ENCODE measurements around the gene NRG3.
"Not testable (repeated sequence)": the region's sequence is repeated elsewhere in the genome, so short reads cannot be mapped to it uniquely, and the experiment has no call there.

The NRG3 gene

DNA sequence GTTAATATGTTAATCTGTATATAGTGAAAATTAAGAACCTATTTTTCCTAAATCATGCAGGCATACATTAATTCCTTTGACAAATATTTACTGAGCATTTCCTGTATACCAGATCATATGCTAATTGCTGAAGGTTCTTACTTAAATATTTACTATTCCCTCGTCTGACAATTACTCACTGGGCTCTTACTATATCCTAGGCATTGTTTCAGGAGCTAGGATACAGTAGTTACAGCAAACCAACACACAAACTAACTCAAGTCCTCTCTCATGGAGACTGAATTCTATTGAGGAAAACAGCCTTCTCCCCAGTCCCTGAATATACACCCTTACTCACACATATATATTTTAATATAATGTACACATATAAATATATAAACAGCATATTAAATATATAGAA is 786.0 kb downstream of the NRG3 start:
- H3K9ac ChIP-seq (ENCODE audit: insufficient read length), result no peak overlapping the region
- no peaks in the 10 kb centered on the region for H3K9me3 ChIP-seq (ENCODE audit: low read depth, low read length)
- H3K36me3 ChIP-seq (ENCODE audit: insufficient read depth, low read length), result no peaks in the 10 kb centered on the region
- TF ChIP-seq EZH2 (IDR thresholded peaks at IDR 0.05) (no peak), POLR2AphosphoS5 (IDR thresholded peaks at IDR 0.05; ENCODE audit: borderline replicate concordance, low read depth, low read length) (no peak), FOXP2 (optimal IDR thresholded peaks at IDR 0.05; ENCODE audit: control extremely low read depth, extremely low read length, insufficient read depth) (no peak)
- DNase-seq (ENCODE audit: low read depth, low spot score), result no peak
- H3K4me3 ChIP-seq, result no peak overlapping the region
- H3K27ac ChIP-seq, result no peak overlapping the region

DNA sequence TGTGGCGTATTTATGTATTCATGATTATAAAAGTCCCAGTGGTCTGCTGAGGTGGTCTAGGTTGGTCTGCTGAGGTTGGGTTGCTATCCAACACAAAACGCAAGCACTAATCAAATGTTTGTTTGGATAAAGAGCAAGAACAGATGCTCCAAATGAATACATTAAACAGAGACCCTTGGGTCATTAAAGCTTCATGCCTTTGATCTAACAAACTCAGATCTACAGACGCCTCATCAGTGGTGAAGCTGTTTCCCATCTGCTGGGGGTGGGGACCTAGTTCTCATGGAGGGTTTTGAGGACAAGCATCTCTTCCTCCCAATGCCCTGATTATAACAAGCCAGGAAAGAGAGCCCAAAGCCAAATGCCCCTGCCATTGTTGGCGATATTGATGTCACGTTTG is 786.7 kb downstream of the NRG3 start:
- Histone ChIP-seq H3K4me3 (no peak overlapping the region), H3K9me3 (ENCODE audit: low read depth, low read length) (no peaks in the 10 kb centered on the region), H3K27ac (no peak overlapping the region), H3K36me3 (ENCODE audit: insufficient read depth, low read length) (no peaks in the 10 kb centered on the region), H3K9ac (ENCODE audit: insufficient read length) (no peak overlapping the region)
- DNase-seq (ENCODE audit: low read depth, low spot score), result no peak
- TF ChIP-seq EZH2 (IDR thresholded peaks at IDR 0.05), result no peak
- no peak for TF ChIP-seq POLR2AphosphoS5 (IDR thresholded peaks at IDR 0.05; ENCODE audit: borderline replicate concordance, low read depth, low read length)
- no peak for TF ChIP-seq FOXP2 (optimal IDR thresholded peaks at IDR 0.05; ENCODE audit: control extremely low read depth, extremely low read length, insufficient read depth)

- Histone ChIP-seq H3K4me3 (peak overlapping the region; percentile 49), H3K27ac (peak overlapping the region; percentile 92), H3K9ac (ENCODE audit: insufficient read length) (peak overlapping the region; percentile 51), H3K36me3 (ENCODE audit: insufficient read depth, low read length) (no peaks in the 10 kb centered on the region), H3K9me3 (ENCODE audit: low read depth, low read length) (no peaks in the 10 kb centered on the region)
- TF ChIP-seq EZH2 (IDR thresholded peaks at IDR 0.05), result no peak
- TF ChIP-seq POLR2AphosphoS5 (IDR thresholded peaks at IDR 0.05; ENCODE audit: borderline replicate concordance, low read depth, low read length), result no peak
- no peak for TF ChIP-seq FOXP2 (optimal IDR thresholded peaks at IDR 0.05; ENCODE audit: control extremely low read depth, extremely low read length, insufficient read depth)
- no peak for DNase-seq (ENCODE audit: low read depth, low spot score)
Measured at GRCh38 chr10:82668221-82668895, 793.4 kb downstream of the NRG3 start.

DNA sequence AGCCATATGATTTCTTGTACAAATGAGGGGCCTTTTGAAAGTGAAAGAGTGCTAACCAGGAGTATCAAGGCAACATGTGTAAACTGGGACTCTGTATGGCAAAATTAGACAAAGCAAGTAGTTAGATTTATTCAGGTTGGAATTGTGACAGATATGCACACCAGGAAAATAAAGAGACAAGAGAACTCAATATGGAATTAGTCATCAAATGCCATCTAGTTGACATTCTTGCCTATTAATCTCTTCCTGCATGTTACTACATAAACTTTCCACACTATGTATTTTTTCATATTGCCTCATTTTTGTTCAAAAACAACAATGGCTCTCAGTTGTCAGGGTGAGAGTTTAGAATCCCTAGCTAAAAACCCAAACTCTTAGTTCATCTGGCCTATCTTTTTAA is 799.0 kb downstream of the NRG3 start:
- no peak for DNase-seq (ENCODE audit: low read depth, low spot score)
- Histone ChIP-seq H3K27ac (no peak overlapping the region), H3K36me3 (ENCODE audit: insufficient read depth, low read length) (no peaks in the 10 kb centered on the region), H3K9ac (ENCODE audit: insufficient read length) (no peak overlapping the region), H3K4me3 (no peak overlapping the region), H3K9me3 (ENCODE audit: low read depth, low read length) (no peaks in the 10 kb centered on the region)
- TF ChIP-seq POLR2AphosphoS5 (IDR thresholded peaks at IDR 0.05; ENCODE audit: borderline replicate concordance, low read depth, low read length) (no peak), EZH2 (IDR thresholded peaks at IDR 0.05) (no peak), FOXP2 (optimal IDR thresholded peaks at IDR 0.05; ENCODE audit: control extremely low read depth, extremely low read length, insufficient read depth) (no peak)

GRCh38 chr10:82677932-82678331 is 802.9 kb downstream of the NRG3 start:
- H3K36me3 ChIP-seq (ENCODE audit: insufficient read depth, low read length); H3K9me3 ChIP-seq (ENCODE audit: low read depth, low read length); H3K9ac ChIP-seq (ENCODE audit: insufficient read length); H3K27ac ChIP-seq; H3K4me3 ChIP-seq; DNase-seq (ENCODE audit: low read depth, low spot score): not testable (repeated sequence)

DNA sequence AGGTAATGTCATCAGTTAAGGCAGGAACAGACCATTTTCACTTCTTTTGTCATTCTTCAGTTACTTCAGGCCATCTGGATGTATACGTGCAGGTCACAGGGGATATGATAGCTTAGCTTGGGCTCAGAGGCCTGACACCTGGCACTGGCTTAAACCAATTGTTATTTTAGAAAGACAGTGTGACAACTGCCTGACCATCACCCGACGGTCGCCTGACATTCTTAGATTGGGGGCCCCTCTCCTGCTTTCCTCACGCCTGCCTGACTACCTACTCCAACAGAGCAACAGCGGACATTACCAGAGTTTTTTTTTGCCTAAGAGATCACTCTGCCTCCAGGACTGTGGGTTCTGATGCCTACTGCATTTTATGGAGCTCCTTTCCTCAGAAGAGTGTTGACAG is 803.5 kb downstream of the NRG3 start:
- H3K27ac ChIP-seq; DNase-seq (ENCODE audit: low read depth, low spot score); H3K36me3 ChIP-seq (ENCODE audit: insufficient read depth, low read length); H3K9ac ChIP-seq (ENCODE audit: insufficient read length); H3K4me3 ChIP-seq; H3K9me3 ChIP-seq (ENCODE audit: low read depth, low read length): not testable (repeated sequence)

DNA sequence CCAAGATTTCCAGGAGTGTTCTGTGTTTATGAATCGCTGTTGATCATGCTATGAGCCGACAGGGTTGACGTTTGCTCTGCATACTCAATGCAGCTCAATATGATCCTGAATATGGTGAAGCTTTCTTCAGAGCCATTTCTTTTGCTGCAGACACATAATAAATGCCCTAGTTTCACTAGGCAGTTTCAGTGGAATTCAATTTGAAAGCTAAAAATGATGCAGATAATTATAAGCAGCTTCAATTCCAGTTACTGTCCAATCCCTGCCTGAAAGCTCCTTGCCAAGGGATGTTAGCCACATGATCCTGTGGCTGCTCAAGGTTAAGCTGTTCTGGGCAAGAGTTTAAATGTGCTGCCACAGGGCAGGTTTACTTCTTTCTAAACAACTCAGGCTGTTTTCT is 805.6 kb downstream of the NRG3 start:
- H3K27ac ChIP-seq, result no peak overlapping the region

GRCh38 chr10:82683945-82684344 is 809.0 kb downstream of the NRG3 start:
- TF ChIP-seq EZH2 (IDR thresholded peaks at IDR 0.05) (no peak), POLR2AphosphoS5 (IDR thresholded peaks at IDR 0.05; ENCODE audit: borderline replicate concordance, low read depth, low read length) (no peak), FOXP2 (optimal IDR thresholded peaks at IDR 0.05; ENCODE audit: control extremely low read depth, extremely low read length, insufficient read depth) (no peak)
- Histone ChIP-seq H3K4me3 (peak overlapping the region; percentile 48), H3K36me3 (ENCODE audit: insufficient read depth, low read length) (no peaks in the 10 kb centered on the region), H3K9me3 (ENCODE audit: low read depth, low read length) (no peaks in the 10 kb centered on the region), H3K9ac (ENCODE audit: insufficient read length) (no peak overlapping the region), H3K27ac (no peak overlapping the region)
- no peak for DNase-seq (ENCODE audit: low read depth, low spot score)

More for the DNA sequence above, 805.6 kb downstream of the NRG3 start:
- Histone ChIP-seq H3K9ac (ENCODE audit: insufficient read length) (no peak overlapping the region), H3K9me3 (ENCODE audit: low read depth, low read length) (no peaks in the 10 kb centered on the region), H3K36me3 (ENCODE audit: insufficient read depth, low read length) (no peaks in the 10 kb centered on the region), H3K4me3 (no peak overlapping the region)
- no peak for DNase-seq (ENCODE audit: low read depth, low spot score)
- TF ChIP-seq POLR2AphosphoS5 (IDR thresholded peaks at IDR 0.05; ENCODE audit: borderline replicate concordance, low read depth, low read length) (no peak), FOXP2 (optimal IDR thresholded peaks at IDR 0.05; ENCODE audit: control extremely low read depth, extremely low read length, insufficient read depth) (no peak), EZH2 (IDR thresholded peaks at IDR 0.05) (no peak)

- Histone ChIP-seq H3K9me3 (ENCODE audit: low read depth, low read length) (no peaks in the 10 kb centered on the region), H3K27ac (no peak overlapping the region), H3K4me3 (no peak overlapping the region), H3K9ac (ENCODE audit: insufficient read length) (no peak overlapping the region), H3K36me3 (ENCODE audit: insufficient read depth, low read length) (no peaks in the 10 kb centered on the region)
- DNase-seq (ENCODE audit: low read depth, low spot score), result no peak
- no peak for TF ChIP-seq EZH2 (IDR thresholded peaks at IDR 0.05)
- TF ChIP-seq POLR2AphosphoS5 (IDR thresholded peaks at IDR 0.05; ENCODE audit: borderline replicate concordance, low read depth, low read length), result no peak
- no peak for TF ChIP-seq FOXP2 (optimal IDR thresholded peaks at IDR 0.05; ENCODE audit: control extremely low read depth, extremely low read length, insufficient read depth)
Measured at GRCh38 chr10:82685087-82685486, 810.1 kb downstream of the NRG3 start.

Measured in SK-N-MC (cell line).